HCT116 (cell line): Measurements from ENCODE around the gene MLPH.

ENCODE experiments used
- EGR1 ChIP-seq: IDR thresholded peaks from 2 replicates; pipeline ENCODE4 v1.6.1; 2012; ENCODE audit warnings: low read depth
- EZH2 ChIP-seq: fragments of 200-600 bp; sonication (generic); IDR thresholded peaks from 2 replicates; pipeline ENCODE4 v1.6.1; 2017; ENCODE audit warnings: antibody characterized with exemption, mixed run types
- POLR2AphosphoS5 ChIP-seq: IDR thresholded peaks from 2 replicates; pipeline ENCODE4 v1.6.1; 2011; ENCODE audit warnings: mild to moderate bottlenecking, low read depth, low read length, moderate library complexity
- TF ChIP-seq, protein P1 (sequence below), 3 experiments: fragments of 200-600 bp in 1 of 3; sonication (generic) in 1 of 3; IDR thresholded peaks in 2 of 3; conservative IDR thresholded peaks in 1 of 3; 2 replicates each; pipeline ENCODE4 v1.5.1; 2012 to 2017; ENCODE audit warnings: low read depth in 2 of 3, low read length in 2 of 3, antibody characterized with exemption in 1 of 3, borderline replicate concordance in 1 of 3, control low read depth in 1 of 3, mild to moderate bottlenecking in 1 of 3, mixed read lengths in 1 of 3, mixed run types in 1 of 3, moderate library complexity in 1 of 3; ENCODE audit not compliant: insufficient read depth in 1 of 3

- no peak for TF ChIP-seq EZH2
- TF ChIP-seq, protein P1, sequence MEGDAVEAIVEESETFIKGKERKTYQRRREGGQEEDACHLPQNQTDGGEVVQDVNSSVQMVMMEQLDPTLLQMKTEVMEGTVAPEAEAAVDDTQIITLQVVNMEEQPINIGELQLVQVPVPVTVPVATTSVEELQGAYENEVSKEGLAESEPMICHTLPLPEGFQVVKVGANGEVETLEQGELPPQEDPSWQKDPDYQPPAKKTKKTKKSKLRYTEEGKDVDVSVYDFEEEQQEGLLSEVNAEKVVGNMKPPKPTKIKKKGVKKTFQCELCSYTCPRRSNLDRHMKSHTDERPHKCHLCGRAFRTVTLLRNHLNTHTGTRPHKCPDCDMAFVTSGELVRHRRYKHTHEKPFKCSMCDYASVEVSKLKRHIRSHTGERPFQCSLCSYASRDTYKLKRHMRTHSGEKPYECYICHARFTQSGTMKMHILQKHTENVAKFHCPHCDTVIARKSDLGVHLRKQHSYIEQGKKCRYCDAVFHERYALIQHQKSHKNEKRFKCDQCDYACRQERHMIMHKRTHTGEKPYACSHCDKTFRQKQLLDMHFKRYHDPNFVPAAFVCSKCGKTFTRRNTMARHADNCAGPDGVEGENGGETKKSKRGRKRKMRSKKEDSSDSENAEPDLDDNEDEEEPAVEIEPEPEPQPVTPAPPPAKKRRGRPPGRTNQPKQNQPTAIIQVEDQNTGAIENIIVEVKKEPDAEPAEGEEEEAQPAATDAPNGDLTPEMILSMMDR (IDR thresholded peaks at IDR 0.05 in 2 of 3, conservative IDR thresholded peaks at IDR 0.05 in 1 of 3; ENCODE audit: borderline replicate concordance in 1 of 3, insufficient read depth in 1 of 3, low read depth in 2 of 3, low read length in 2 of 3): no peak
- TF ChIP-seq POLR2AphosphoS5: no peak
- TF ChIP-seq EGR1: no peak
These were observed 20.5 kb downstream of the MLPH start for GRCh38 chr2:237507512-237507911.
